PC-3 (cell line): ENCODE measurements around the gene ALOXE3.

Experiments
- CTCF ChIP-seq: fragments of 300-600 bp; sonication (generic); conservative IDR thresholded peaks from 2 replicates; pipeline ENCODE4 v1.5.1; 2017; ENCODE audit warnings: antibody characterized with exemption, low read depth, mild to moderate bottlenecking, low read length
- EZH2 ChIP-seq: fragments of 300-600 bp; sonication (generic); IDR thresholded peaks from one replicate; pipeline ENCODE4 v1.6.1; 2017; ENCODE audit warnings: antibody characterized with exemption, mild to moderate bottlenecking, low read length; ENCODE audit not compliant: unreplicated experiment

GRCh38 chr17:8068736-8069586 lies 49.4 kb downstream of the ALOXE3 start:
- TF ChIP-seq CTCF (no peak), EZH2 (no peak)
